Endothelial cell of umbilical vein (primary cell): ENCODE data around the gene JADE1. TPM values are rescaled to one million over a fixed set of nuclear protein-coding genes. Genes with fewer than 3 reads are reported as not detected.

Experiments used
- BruUV-seq: library from RNA; stranded (reverse); fragments of 400-500 nt; replicated peaks from 2 replicates; lab custom pipeline; 2021; lab: Mats Ljungman, UMichigan
- CTCF ChIA-PET: fragments of 300-600, 350-600 bp; sonication (Branson Sonifier 250); formaldehyde crosslinking; loops from one replicate; lab custom pipeline; 2021; ENCODE audit warnings: antibody characterized with exemption, inconsistent platforms; lab: Charles Lee
- POLR2A ChIA-PET: fragments of 300-600, 350-600 bp; sonication (Branson Sonifier 250); formaldehyde crosslinking; loops from one replicate; lab custom pipeline; 2021; ENCODE audit warnings: antibody characterized with exemption, inconsistent platforms; lab: Charles Lee
- DNase-seq: peaks from one replicate; pipeline ENCODE4 v3.0.0-alpha.2; 2011; ENCODE audit warnings: low read depth, low spot score
- FAIRE-seq: peaks from 2 replicates; lab custom pipeline; 2011; peaks lifted over from hg19 to GRCh38; lab: Jason Lieb, UNC
- H2AFZ ChIP-seq: 2 replicates; pipeline ENCODE4 v1.6.0; 2012; ENCODE audit warnings: low read depth, low read length, control low read depth, inconsistent platforms
- H3K27ac ChIP-seq: 2 replicates; pipeline ENCODE4 v1.5.1; 2011; ENCODE audit warnings: low read depth, mild to moderate bottlenecking, control low read depth, low read length, moderate library complexity; ENCODE audit not compliant: insufficient read depth
- H3K27me3 ChIP-seq, 2 experiments: 2 replicates each; pipeline versions ENCODE4 v1.6.0 to v1.6.1; 2011; ENCODE audit warnings: low read length in 2 of 2, mixed read lengths in 1 of 2; ENCODE audit not compliant: control insufficient read depth in 2 of 2, insufficient read depth in 2 of 2
- H3K36me3 ChIP-seq, 2 experiments: 2 replicates in 1 of 2; 3 replicates in 1 of 2; pipeline ENCODE4 v1.5.1; 2011; ENCODE audit warnings: low read length in 2 of 2, mild to moderate bottlenecking in 1 of 2, moderate library complexity in 1 of 2; ENCODE audit not compliant: control insufficient read depth in 2 of 2, insufficient read depth in 2 of 2; ENCODE audit errors: extremely low read depth in 1 of 2
- H3K4me1 ChIP-seq: 3 replicates; pipeline ENCODE4 v1.5.1; 2011; ENCODE audit warnings: mild to moderate bottlenecking, low read length; ENCODE audit not compliant: control insufficient read depth, insufficient read depth; ENCODE audit errors: extremely low read depth
- H3K4me2 ChIP-seq: 2 replicates; pipeline ENCODE4 v1.6.1; 2011; ENCODE audit warnings: low read length, control low read depth, mixed read lengths; ENCODE audit not compliant: insufficient read depth
- H3K4me3 ChIP-seq, 3 experiments: fragments of 200-600 bp in 1 of 3; sonication (generic), shearing (Covaris generic) in 1 of 3; replicated peaks in 1 of 3; 2 replicates each; pipeline ENCODE4 v1.5.1; 2011 to 2016; ENCODE audit warnings: control low read depth in 3 of 3, low read length in 3 of 3, mild to moderate bottlenecking in 2 of 3, inconsistent platforms in 1 of 3, low read depth in 1 of 3, moderate library complexity in 1 of 3; ENCODE audit not compliant: insufficient read depth in 1 of 3
- H3K79me2 ChIP-seq: 2 replicates; pipeline ENCODE4 v1.6.0; 2012; ENCODE audit warnings: low read length, inconsistent platforms; ENCODE audit not compliant: control insufficient read depth, insufficient read depth
- H3K9ac ChIP-seq: replicated peaks from 2 replicates; pipeline ENCODE3; 2011; ENCODE audit warnings: low read length, control low read depth; ENCODE audit not compliant: insufficient read depth; ENCODE audit errors: extremely low read depth
- H3K9me1 ChIP-seq: replicated peaks from 3 replicates; pipeline ENCODE4 v1.6.0; 2011; ENCODE audit warnings: mild to moderate bottlenecking, low read length; ENCODE audit not compliant: control insufficient read depth, insufficient read depth; ENCODE audit errors: extremely low read depth
- H3K9me3 ChIP-seq: replicated peaks from 2 replicates; pipeline ENCODE4 v1.5.1; 2012; ENCODE audit warnings: low read length, inconsistent platforms; ENCODE audit not compliant: control insufficient read depth, insufficient read depth
- H4K20me1 ChIP-seq: replicated peaks from 2 replicates; pipeline ENCODE3; 2011; ENCODE audit warnings: mild to moderate bottlenecking, low read length; ENCODE audit not compliant: control insufficient read depth, insufficient read depth; ENCODE audit errors: extremely low read depth
- CTCF ChIP-seq, 2 donors: IDR thresholded peaks; 1 replicate in 1 of 2; 2 replicates in 1 of 2; pipeline ENCODE4 v1.5.1; 2011; ENCODE audit warnings: low read length in 2 of 2, mild to moderate bottlenecking in 2 of 2, moderate library complexity in 2 of 2, control low read depth in 1 of 2, inconsistent platforms in 1 of 2, low read depth in 1 of 2; ENCODE audit not compliant: insufficient read depth in 1 of 2; ENCODE audit errors: extremely low read depth in 1 of 2
- EZH2 ChIP-seq: IDR thresholded peaks from 2 replicates; pipeline ENCODE4 v1.6.1; 2012; ENCODE audit warnings: borderline replicate concordance, low read depth, mild to moderate bottlenecking, moderate library complexity, low read length, inconsistent platforms; ENCODE audit not compliant: severe bottlenecking
- FOS ChIP-seq: IDR thresholded peaks from 2 replicates; pipeline ENCODE4 v1.6.1; 2011; ENCODE audit warnings: mild to moderate bottlenecking, low read length, moderate library complexity, borderline replicate concordance; ENCODE audit not compliant: insufficient read depth
- GATA2 ChIP-seq: IDR thresholded peaks from 2 replicates; pipeline ENCODE4 v1.7.0; 2011; ENCODE audit warnings: low read depth, mild to moderate bottlenecking, moderate library complexity, mixed read lengths, low read length; ENCODE audit not compliant: insufficient read length, insufficient read depth
- JUN ChIP-seq: IDR thresholded peaks from 2 replicates; pipeline ENCODE4 v1.6.1; 2011; ENCODE audit warnings: borderline replicate concordance, low read depth; ENCODE audit not compliant: insufficient read length, insufficient read depth
- MAX ChIP-seq: IDR thresholded peaks from 2 replicates; pipeline ENCODE4 v1.6.1; 2011; ENCODE audit not compliant: insufficient read depth, insufficient read length
- MYC ChIP-seq: IDR thresholded peaks from one replicate; pipeline ENCODE4 v1.6.1; 2011; ENCODE audit warnings: mild to moderate bottlenecking, low read depth, low read length
- POLR2A ChIP-seq: IDR thresholded peaks from 2 replicates; pipeline ENCODE4 v1.6.1; 2012; ENCODE audit warnings: low read depth, mild to moderate bottlenecking, control low read depth, low read length
- POLR2AphosphoS5 ChIP-seq: IDR thresholded peaks from 2 replicates; pipeline ENCODE4 v1.6.1; 2012; ENCODE audit warnings: low read depth, mild to moderate bottlenecking, control low read depth, low read length, moderate library complexity; ENCODE audit not compliant: insufficient read depth
- dilution Hi-C: fragments of 300-500 bp; cut with MboI; formaldehyde crosslinking; loops from one replicate; pipeline ENCODE4 v1.15.0; 2019; ENCODE audit warnings: low sequenced_read_pairs; ENCODE audit not compliant: extremely low pct_ligation_motif_present
- intact Hi-C: fragments of 100-400 bp; cut with micrococcal nuclease; formaldehyde crosslinking; loops from one replicate; pipeline ENCODE4 v1.10.0; 2022
- polyA plus RNA-seq, 4 experiments: library from polyadenylated mRNA; depleted of rRNA in 3 of 4; stranded (reverse) in 3 of 4; unstranded in 1 of 4; fragments of >200 nt; gene quantifications; 2 replicates each; pipeline versions ENCODE4 v1.2.1 to v1.2.3, GENCODE V29; 2011 to 2012; ENCODE audit warnings: missing spikeins in 1 of 4
- total RNA-seq: library from RNA; stranded (reverse); gene quantifications from 2 replicates; pipeline ENCODE4 v1.2.3, GENCODE V29; 2021

Gene JADE1
- total and polyA plus RNA-seq, 2 donors (not counting 3 experiments of a cell fraction or from before 2014, with no cell fraction given): 13.6 to 45.6 TPM

- no peak for DNase-seq
- Histone ChIP-seq H3K27ac (no peak overlapping the region), H3K4me3 (no peak overlapping the region), H3K79me2 (no peaks in the 10 kb centered on the region), H3K27me3 (no peaks in the 10 kb centered on the region), H2AFZ (no peak overlapping the region), H3K9me3 (no peaks in the 10 kb centered on the region), H3K4me2 (no peak overlapping the region), H3K9me1 (no peaks in the 10 kb centered on the region), H3K36me3 (no peaks in the 10 kb centered on the region), H4K20me1 (no peaks in the 10 kb centered on the region), H3K9ac (no peak overlapping the region), H3K4me1 (no peaks in the 10 kb centered on the region)
- dilution Hi-C loops: no loop called here
- ChIA-PET POLR2A (no interaction called here), CTCF (interaction anchor here (1.1 to 1.6 kb wide), 3 partner anchors 43 to 322 kb away, joined by 3 to 9 read pairs (median 5); no protein-coding TSS in a partner anchor)
- BruUV-seq: no TSS peak
- TF ChIP-seq POLR2A (no peak), MYC (no peak), POLR2AphosphoS5 (no peak), EZH2 (no peak), GATA2 (no peak), FOS (no peak), JUN (no peak), CTCF (IDR thresholded peaks at IDR 0.05; ENCODE audit: extremely low read depth in 1 of 2, insufficient read depth in 1 of 2, low read depth in 1 of 2, low read length in 2 of 2) (no peak), MAX (no peak)
- FAIRE-seq: no peak
- intact Hi-C loops: no loop called here
Measured at GRCh38 chr4:128775916-128776315, 33.6 kb upstream of the JADE1 start.
